Right cardiac atrium (tissue), 5 donors: ENCODE data around the gene RNU6-9. TPM values are rescaled to one million over a fixed set of nuclear protein-coding genes. Genes with fewer than 3 reads are reported as not detected.
"Not testable (repeated sequence)": the region's sequence is repeated elsewhere in the genome, so short reads cannot be mapped to it uniquely, and the experiment has no call there.

Source experiments
- ATAC-seq, 2 donors: fragments of 200-7000 bp; cut with Tn5 transposase; one replicate each; pipeline versions ENCODE4 v1.8.0 to v1.9.1; 2020; ENCODE audit warnings: moderate library complexity in 2 of 2, mild to moderate bottlenecking in 1 of 2
- DNase-seq, 3 donors: peaks; one replicate each; pipeline ENCODE4 v3.0.0-alpha.2; 2020
- H3K27ac ChIP-seq: one replicate; pipeline ENCODE4 v1.5.1; 2013; ENCODE audit warnings: mild to moderate bottlenecking, low read length, control low read depth, moderate library complexity
- H3K27me3 ChIP-seq: one replicate; pipeline ENCODE4 v1.6.1; 2013; ENCODE audit not compliant: control insufficient read depth, insufficient read depth
- H3K4me1 ChIP-seq: one replicate; pipeline ENCODE4 v1.6.1; 2013; ENCODE audit warnings: low read length; ENCODE audit not compliant: control insufficient read depth, insufficient read depth
- H3K4me3 ChIP-seq: one replicate; pipeline ENCODE4 v1.5.1; 2013; ENCODE audit warnings: low read length, control low read depth
- H3K9me3 ChIP-seq: one replicate; pipeline ENCODE4 v1.6.1; 2013; ENCODE audit warnings: low read length; ENCODE audit not compliant: control insufficient read depth
- WGBS: extraction: QIAGEN DNeasy Blood & Tissue Kit; methylation state at CpG from one replicate; pipeline ENCODE4 v1.1.7; 2013; 5-methylcytosine and 5-hydroxymethylcytosine counted together
- intact Hi-C, 4 donors: fragments of 100-400 bp; cut with DNase I; formaldehyde crosslinking; loops; one replicate each; pipeline versions ENCODE4 v1.11.0 to v1.14.0; 2022 to 2023
- polyA plus RNA-seq: library from polyadenylated mRNA; stranded (reverse); fragments of 200-250 nt; gene quantifications from one replicate; pipeline ENCODE4 v1.2.3, GENCODE V29; 2013
- total RNA-seq, 4 donors: library from RNA; stranded (reverse); fragmentation: NEBNext Ultra II Directional; extraction: Animal tissue kit (Norgen Biotek cat#: 25700); gene quantifications; one replicate each; pipeline ENCODE4 v1.2.1, GENCODE V29; 2021
- donor health status: healthy with polysubstance abuse.
- donor health status: DM: no; HTN: yes; CAD: no.
- donor health status: DM: no; HTN: no; CAD: no.
- donor health status: DM: no; HTN: yes; CAD: no; lungs with severe emphysema.
- donor health status: DM: yes; HTN: yes; CAD: no.

Gene RNU6-9
- total and polyA plus RNA-seq, 5 donors = not detected

DNA sequence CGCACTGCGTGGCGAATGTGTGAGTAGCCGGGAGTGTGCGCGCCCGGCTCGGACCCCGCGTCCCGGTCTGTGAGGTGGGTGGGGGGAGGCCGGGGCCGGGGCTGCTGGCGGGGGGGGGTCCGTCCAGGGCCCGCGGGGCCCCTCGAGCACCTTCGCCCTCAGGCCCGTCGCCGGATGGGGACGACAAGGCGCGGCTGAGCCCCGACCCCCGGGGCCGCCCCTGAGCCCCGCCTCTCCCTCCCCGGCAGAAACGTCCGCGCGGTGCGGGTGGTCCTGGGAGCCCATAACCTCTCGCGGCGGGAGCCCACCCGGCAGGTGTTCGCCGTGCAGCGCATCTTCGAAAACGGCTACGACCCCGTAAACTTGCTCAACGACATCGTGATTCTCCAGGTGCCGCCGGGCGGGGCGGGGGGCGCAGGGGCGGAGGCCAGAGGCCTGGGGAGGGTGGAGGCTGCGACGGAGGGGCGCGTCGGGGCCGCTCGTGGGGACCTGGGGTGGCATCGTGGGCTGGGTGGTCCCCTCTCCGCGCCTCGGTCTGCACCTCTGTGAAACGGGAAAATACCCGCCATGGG lies 40.2 kb upstream of the RNU6-9 start:
- H3K27me3 ChIP-seq = no peaks in the 10 kb centered on the region
- ATAC-seq (no peak), DNase-seq (peak in 1 of 3 donors; percentile 38)
- no peaks in the 10 kb centered on the region for H3K4me1 ChIP-seq
- no peak overlapping the region for H3K4me3 ChIP-seq
- WGBS = 31% methylated on average over 67 of the region's 67 CpGs
- H3K27ac ChIP-seq = no peak overlapping the region
- intact Hi-C loops = loop anchor here in 2 of 4 donors (10.0 kb wide), 2 partner anchors 48 to 78 kb away; no protein-coding TSS in a partner anchor
- no peaks in the 10 kb centered on the region for H3K9me3 ChIP-seq

DNA sequence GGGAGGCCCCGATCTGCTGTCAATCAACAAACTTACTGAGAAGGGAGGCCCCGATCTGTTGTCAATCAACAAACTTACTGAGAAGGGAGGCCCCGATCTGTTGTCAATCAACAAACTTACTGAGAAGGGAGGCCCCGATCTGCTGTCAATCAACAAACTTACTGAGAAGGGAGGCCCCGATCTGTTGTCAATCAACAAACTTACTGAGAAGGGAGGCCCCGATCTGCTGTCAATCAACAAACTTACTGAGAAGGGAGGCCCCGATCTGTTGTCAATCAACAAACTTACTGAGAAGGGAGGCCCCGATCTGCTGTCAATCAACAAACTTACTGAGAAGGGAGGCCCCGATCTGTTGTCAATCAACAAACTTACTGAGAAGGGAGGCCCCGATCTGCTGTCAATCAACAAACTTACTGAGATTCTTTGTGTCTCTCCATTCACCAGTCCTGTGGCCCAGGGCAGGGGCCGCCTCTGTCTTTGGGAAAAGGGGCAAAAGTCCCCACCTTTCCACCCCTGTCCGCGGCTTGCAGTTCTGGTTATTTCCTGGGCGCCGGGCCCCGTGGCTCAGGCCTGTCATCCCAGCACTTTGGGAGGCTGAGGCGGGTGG lies 39.6 kb upstream of the RNU6-9 start:
- 81% methylated on average over 12 of the region's 17 CpGs for WGBS
- ATAC-seq, H3K27me3 ChIP-seq: not testable (repeated sequence)

GRCh38 chr19:854549-854948 lies 38.7 kb upstream of the RNU6-9 start:
- Histone ChIP-seq H3K4me3 (no peak overlapping the region), H3K27me3 (no peaks in the 10 kb centered on the region), H3K9me3 (no peaks in the 10 kb centered on the region), H3K4me1 (no peaks in the 10 kb centered on the region), H3K27ac (no peak overlapping the region)
- 79% methylated on average over 6 of the region's 6 CpGs for WGBS
- intact Hi-C loops = loop anchor here in 2 of 4 donors (10.0 kb wide), 2 partner anchors 50 to 80 kb away; no protein-coding TSS in a partner anchor
- ATAC-seq (no peak), DNase-seq (no peak)

More for the DNA sequence above, 39.6 kb upstream of the RNU6-9 start:
- H3K27ac ChIP-seq, H3K9me3 ChIP-seq, H3K4me1 ChIP-seq, H3K4me3 ChIP-seq: not testable (repeated sequence)
- intact Hi-C loops = loop anchor here in 2 of 4 donors (10.0 kb wide), 2 partner anchors 49 to 79 kb away; no protein-coding TSS in a partner anchor
- peak in 2 of 3 donors; percentile 44 to 50 for DNase-seq

DNA sequence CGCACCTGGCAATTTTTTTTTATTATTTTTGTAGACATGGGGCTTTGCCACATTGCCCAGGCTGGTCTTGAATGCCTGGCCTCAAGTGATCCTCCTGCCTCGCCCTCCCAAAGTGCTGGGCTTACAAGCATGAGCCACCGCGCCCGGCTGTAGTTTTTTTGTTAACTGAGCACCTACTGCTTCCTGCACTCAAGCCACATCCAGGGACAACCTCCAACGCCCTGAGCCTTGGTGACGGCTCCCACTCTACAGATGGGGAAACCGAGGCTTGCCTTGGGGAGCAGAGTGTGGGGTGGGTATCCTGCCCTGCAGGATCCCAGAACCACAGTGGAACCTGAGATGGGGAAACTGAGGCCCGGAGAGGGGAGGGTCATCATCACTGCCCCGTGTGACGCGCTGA lies 38.1 kb upstream of the RNU6-9 start:
- H3K27me3 ChIP-seq = no peaks in the 10 kb centered on the region
- WGBS = 87% methylated on average over 12 of the region's 12 CpGs
- intact Hi-C loops = loop anchor here in 3 of 4 donors (5.0 to 10.0 kb wide), 5 partner anchors 50 to 88 kb away; partner anchors contain the start of gene KISS1R (in 1 of the 3)

GRCh38 chr19:855566-856120 lies 37.6 kb upstream of the RNU6-9 start:
- Histone ChIP-seq H3K9me3 (no peaks in the 10 kb centered on the region), H3K4me1 (no peaks in the 10 kb centered on the region), H3K27ac (no peak overlapping the region), H3K27me3 (no peaks in the 10 kb centered on the region), H3K4me3 (no peak overlapping the region)
- DNase-seq (peak; percentile 16 to 54 (median 46)), ATAC-seq (no peak)
- whole genome bisulfite sequencing = 73% methylated on average over 40 of the region's 40 CpGs
- intact Hi-C loops = loop anchor here in 3 of 4 donors (5.0 to 10.0 kb wide), 5 partner anchors 51 to 88 kb away; partner anchors contain the start of gene KISS1R (in 1 of the 3)

More for the DNA sequence above, 38.1 kb upstream of the RNU6-9 start:
- Histone ChIP-seq H3K4me1 (no peaks in the 10 kb centered on the region), H3K27ac (no peak overlapping the region), H3K4me3 (no peak overlapping the region), H3K9me3 (no peaks in the 10 kb centered on the region)
- ATAC-seq = no peak
- peak in 1 of 3 donors; percentile 40 for DNase-seq

GRCh38 chr19:858284-858683 lies 35.0 kb upstream of the RNU6-9 start:
- intact Hi-C loops = loop anchor here in 3 of 4 donors (5.0 to 10.0 kb wide), 5 partner anchors 53 to 91 kb away; partner anchors contain the start of gene KISS1R (in 1 of the 3)
- no peaks in the 10 kb centered on the region for H3K27me3 ChIP-seq
- peak in 1 of 3 donors; percentile 26 for DNase-seq
- H3K27ac ChIP-seq = peak overlapping the region; percentile 62
- H3K9me3 ChIP-seq = no peaks in the 10 kb centered on the region
- ATAC-seq = no peak
- H3K4me1 ChIP-seq = no peaks in the 10 kb centered on the region
- no peak overlapping the region for H3K4me3 ChIP-seq
- WGBS = 79% methylated on average over 9 of the region's 9 CpGs

- Histone ChIP-seq H3K27me3 (no peaks in the 10 kb centered on the region), H3K4me3 (peak within 1 kb of the TSS; percentile 54), H3K27ac (peak within 1 kb of the TSS; percentile 86), H3K9me3 (no peaks in the 10 kb centered on the region), H3K4me1 (no peaks in the 10 kb centered on the region)
- intact Hi-C loops = loop anchor here in 3 of 4 donors (5.0 to 10.0 kb wide), 5 partner anchors 54 to 92 kb away; partner anchors contain the start of gene KISS1R (in 1 of the 3)
- ATAC-seq (peak; percentile 59 to 77), DNase-seq (peak; percentile 80 to 93 (median 90))
- 38% methylated on average over 24 of the region's 24 CpGs for WGBS
These were observed 34.1 kb upstream of the RNU6-9 start, which contains the start of gene CFD for GRCh38 chr19:858868-859843. Gene CFD, plus strand, starts transcription at chr19:859664. Its CDS starts 26 bp downstream, at chr19:859690.

DNA sequence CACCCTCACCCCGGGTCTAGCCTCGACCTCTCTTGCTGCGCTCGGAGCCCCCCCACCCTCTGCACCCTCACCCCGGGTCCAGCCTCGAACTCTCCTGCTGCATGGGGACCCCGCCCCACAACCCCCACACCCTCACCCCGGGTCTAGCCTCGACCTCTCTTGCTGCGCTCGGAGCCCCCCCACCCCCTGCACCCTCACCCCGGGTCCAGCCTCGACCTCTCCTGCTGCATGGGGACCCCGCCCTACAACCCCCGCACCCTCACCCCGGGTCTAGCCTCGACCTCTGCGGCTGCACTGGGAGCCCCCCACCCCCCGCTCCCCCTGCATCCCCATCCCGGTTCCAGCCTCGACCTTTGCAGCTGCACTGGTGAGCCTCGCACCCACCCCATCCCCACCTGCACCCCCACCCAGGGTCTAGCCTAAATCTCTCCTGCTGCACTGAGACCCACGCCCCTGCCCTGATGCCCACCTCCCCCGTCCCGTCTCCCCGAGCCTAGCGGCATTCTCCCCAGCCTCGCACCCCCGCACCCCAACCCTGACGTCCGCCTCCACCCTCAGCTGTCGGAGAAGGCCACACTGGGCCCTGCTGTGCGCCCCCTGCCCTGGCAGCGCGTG lies 32.0 kb upstream of the RNU6-9 start:
- intact Hi-C loops = loop anchor here in 2 of 4 donors (10.0 kb wide), 1 partner anchor 54 kb away; the partner anchor contains the start of genes KISS1R (in 2 of the 2) and R3HDM4 (in 2 of the 2)
- no peaks in the 10 kb centered on the region for H3K27me3 ChIP-seq

GRCh38 chr19:861756-862580 lies 31.3 kb upstream of the RNU6-9 start:
- DNase-seq = peak; percentile 55 to 81 (median 78)
- intact Hi-C loops = loop anchor here in 2 of 4 donors (10.0 kb wide), 1 partner anchor 53 kb away; the partner anchor contains the start of genes KISS1R (in 2 of the 2) and R3HDM4 (in 2 of the 2)
- WGBS = 25% methylated on average over 60 of the region's 60 CpGs
- no peaks in the 10 kb centered on the region for H3K4me1 ChIP-seq
- H3K9me3 ChIP-seq = no peaks in the 10 kb centered on the region
- H3K4me3 ChIP-seq = no peak overlapping the region
- H3K27me3 ChIP-seq = no peaks in the 10 kb centered on the region
- no peak overlapping the region for H3K27ac ChIP-seq
- ATAC-seq = peak in 1 of 2 donors; percentile 25

More for the DNA sequence above, 32.0 kb upstream of the RNU6-9 start:
- peak overlapping the region; percentile 54 for H3K4me3 ChIP-seq
- ATAC-seq = no peak
- H3K27ac ChIP-seq = no peak overlapping the region
- WGBS = 68% methylated on average over 34 of the region's 35 CpGs
- no peaks in the 10 kb centered on the region for H3K9me3 ChIP-seq
- peak in 1 of 3 donors; percentile 58 for DNase-seq
- H3K4me1 ChIP-seq = no peaks in the 10 kb centered on the region
